ENCODE results near the gene COX7B.
"Not testable (repeated sequence)": the region's sequence is repeated elsewhere in the genome, so short reads cannot be mapped to it uniquely, and the experiment has no call there.

Gene COX7B, protein sequence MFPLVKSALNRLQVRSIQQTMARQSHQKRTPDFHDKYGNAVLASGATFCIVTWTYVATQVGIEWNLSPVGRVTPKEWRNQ

DNA sequence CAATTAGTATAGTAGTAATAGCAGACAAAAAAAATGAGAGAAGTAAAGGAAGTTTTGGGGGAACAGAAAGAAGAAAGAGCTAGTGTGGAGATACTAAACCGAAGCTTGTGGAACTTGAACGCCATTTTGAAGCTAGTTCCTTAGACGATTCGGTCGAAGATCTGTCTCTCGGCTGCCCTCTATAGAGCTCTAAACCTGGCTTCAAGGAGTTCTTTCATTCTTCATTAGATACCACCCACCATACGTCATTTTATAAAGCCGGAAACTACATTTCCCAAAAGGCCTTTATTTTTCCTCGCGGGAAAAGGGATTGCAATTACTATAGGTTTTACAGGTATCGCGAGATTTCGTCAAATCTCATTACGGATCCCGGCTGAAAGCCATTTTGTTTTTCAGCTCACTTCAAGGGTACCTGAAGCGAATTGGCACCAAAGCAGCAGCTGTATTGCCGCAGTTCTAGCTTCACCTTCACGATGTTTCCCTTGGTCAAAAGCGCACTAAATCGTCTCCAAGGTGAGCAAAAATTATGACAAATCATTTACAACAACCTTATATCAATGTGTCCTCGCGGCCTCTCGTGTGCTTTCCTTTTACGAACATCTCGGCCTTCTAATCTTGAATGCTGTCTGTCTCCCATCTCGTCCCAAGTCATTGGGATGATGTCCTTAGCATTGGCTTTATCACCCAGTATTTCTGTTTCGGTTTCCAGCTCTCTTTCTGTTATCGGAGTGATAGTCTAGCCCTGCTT lies at the start of gene COX7B:
COX7B (plus strand) TSS at position 388 of the 748 bp plus-strand sequence; CDS start at position 474, 86 bp downstream.
- peak; percentile 92 for DNase-seq

GRCh38 chrX:77875372-77875771 lies 23.9 kb upstream of the COX7B start:
- no peak for DNase-seq

DNA sequence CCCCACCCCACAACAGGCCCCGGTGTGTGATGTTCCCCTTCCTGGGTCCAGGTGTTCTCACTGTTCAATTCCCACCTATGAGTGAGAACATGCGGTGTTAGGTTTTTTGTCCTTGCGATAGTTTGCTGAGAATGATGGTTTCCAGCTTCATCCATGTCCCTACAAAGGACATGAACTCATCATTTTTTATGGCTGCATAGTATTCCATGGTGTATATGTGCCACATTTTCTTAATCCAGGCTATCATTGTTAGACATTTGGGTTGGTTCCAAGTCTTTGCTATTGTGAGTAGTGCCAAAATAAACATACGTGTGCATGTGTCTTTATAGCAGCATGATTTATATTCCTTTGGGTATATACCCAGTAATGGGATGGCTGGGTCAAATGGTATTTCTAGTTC lies 17.9 kb upstream of the COX7B start:
- not testable (repeated sequence) for DNase-seq

GRCh38 chrX:77892887-77893286 lies 6.4 kb upstream of the COX7B start:
- no peak for DNase-seq

GRCh38 chrX:77893713-77894112 lies 5.6 kb upstream of the COX7B start:
- DNase-seq: no peak

DNA sequence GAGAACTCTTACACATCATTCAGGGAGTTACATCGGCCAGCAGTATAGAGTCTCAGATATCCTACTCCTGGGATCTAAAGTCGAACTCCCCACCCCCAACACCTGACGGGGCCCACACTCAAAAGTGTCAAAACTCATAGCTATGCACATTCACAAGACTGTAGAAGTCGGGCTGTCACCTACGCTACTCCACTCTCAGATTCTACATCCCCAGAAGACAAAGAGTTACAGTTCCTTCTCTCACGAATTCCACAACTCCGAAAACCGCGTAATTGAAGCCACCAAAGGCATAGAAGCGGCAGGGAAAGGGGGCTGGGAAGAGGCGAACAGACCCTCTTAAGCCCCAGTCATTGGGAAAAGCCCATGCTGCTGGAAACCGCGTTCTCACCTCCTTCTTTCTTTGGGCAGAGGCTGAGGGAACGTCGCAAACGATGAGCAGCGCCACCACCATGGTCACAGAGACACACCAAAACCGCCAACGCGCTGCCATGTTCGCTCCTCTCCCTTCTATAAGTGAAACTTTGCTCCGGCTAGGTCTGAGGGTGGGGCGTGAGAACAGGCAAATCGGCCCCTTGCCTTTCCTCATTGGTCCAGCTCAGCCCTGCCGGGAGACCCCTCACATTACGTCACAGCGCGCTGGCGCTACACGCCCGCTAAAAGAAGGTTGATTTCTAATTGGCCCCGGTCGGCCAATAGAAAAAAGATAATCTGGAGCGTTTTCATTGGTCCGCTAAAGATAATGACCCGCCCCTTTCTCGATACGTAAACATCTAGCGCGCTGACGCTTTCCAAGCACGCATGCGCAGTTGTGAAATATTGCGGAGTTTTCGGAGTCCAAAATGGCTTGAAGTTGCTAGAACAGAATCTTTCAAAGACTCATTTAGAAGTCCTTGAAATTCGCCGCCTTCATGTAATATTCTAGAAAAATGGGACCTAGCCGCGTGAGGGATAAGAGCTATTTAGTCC lies 4.1 kb upstream of the COX7B start, which contains the start of gene MAGT1:
MAGT1 (minus strand) TSS at position 515 of the 966 bp plus-strand sequence; CDS start at position 490, 25 bp downstream.
- peak; percentile 87 for DNase-seq

DNA sequence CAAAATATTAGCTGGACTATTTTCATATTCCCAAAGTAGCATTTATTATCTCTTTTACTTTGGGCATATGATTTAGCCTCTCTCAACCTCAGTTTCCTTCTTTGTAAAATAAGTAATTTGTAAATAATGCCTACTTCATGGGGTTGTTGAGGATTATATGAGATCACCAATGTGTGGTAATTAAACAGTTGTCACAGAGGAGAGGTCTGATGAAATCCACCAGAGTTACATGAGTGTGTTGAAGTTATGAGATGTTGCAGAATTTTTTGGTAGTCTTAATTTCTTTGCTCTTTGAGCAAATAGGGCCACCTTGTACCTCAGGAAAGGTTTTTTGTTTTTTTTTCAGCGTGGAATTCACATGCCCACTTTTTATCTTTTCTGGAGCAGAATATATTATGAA lies 1.4 kb downstream of the COX7B start:
- DNase-seq: no peak

- DNase-seq: no peak
Observed at GRCh38 chrX:77901506-77901905, 2.2 kb downstream of the COX7B start.

DNA sequence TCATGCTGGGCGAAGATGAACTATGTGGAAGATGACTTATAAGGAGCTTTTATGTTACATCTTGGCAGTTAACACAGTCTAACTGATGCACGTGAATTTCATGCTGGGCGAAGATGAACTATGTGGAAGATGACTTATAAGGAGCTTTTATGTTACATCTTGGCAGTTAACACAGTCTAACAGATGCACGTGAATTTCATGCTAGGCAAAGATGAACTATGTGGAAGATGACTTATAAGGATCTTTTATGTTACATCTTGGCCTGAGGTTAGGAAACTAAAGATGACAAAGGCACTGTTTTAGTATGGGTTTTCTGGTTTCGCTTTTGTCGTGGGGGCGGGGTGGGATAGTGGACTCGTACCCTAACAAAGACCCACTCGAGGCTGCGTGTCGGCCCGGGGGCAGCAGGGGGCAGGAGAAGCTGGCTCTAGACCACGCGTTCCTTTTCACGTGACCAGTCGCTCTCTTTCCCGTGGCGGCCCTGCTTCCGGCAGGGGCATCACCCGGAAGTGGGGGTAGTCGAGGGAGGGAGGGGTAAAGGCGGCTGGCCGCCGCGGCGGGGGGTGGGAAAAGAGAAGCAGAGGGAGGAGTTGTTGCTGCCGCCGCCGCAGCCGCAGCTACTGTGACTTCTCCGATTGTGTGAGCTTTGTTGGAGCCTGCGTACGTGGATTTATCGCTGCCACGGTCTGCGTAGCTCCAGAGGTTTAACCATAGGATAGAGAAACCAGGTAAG lies 11.0 kb downstream of the COX7B start, which contains the start of gene ATP7A:
ATP7A (plus strand) TSS at position 586 of the 733 bp plus-strand sequence. CDS start 60,949 bp downstream, outside the sequence.
- peak; percentile 67 for DNase-seq

DNA sequence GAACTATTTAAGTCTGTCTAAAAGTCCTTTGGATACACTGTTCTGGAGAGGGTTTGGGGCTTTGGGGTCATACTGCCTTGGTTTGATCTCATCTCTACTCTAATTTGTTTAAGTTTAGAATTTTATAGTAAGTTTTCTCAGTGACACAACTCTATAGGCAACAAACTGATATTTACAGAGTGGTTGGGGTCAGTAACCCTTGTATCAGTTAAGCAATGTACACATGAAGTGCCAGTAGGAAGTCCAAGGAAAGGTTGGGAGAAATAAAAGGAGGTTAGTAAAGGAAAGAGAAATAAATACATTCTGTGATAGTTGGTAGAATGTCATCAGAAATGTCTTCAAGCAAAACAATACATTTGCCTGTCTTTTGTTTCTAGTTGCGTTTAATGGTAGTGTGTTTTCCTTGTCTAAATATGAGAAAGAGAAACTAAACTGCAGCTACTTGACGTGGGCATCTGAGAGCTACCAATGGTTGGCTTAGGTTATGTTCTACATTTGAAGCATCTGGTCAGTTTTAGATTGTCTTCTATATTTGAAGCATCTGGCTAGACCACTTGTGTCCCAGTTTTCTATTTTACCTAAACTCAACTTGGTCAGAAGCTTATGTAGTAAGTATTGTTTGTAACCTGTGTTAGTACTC lies 18.1 kb downstream of the COX7B start:
- no peak for DNase-seq

DNA sequence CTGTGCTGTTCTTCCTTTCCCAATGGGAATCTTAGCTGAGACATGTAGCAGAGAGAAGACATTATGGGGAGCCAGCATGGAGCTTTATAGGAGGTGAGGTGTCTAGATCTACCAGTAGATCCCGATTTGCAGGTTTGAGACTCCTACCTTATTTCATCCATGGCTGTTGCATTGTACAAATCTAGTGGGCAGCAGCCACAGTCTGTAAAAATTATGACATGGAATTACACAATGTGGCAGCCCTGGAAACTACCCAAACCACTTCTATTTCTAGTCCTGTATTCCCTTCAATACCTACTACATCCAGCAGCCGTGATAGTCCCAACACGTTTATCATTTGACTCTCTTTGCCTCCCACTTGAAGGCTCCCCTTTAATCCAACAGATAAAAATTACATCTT lies 19.3 kb downstream of the COX7B start:
- DNase-seq: peak; percentile 36

- not testable (repeated sequence) for DNase-seq
Observed at GRCh38 chrX:77919370-77919769, 20.1 kb downstream of the COX7B start.

DNA sequence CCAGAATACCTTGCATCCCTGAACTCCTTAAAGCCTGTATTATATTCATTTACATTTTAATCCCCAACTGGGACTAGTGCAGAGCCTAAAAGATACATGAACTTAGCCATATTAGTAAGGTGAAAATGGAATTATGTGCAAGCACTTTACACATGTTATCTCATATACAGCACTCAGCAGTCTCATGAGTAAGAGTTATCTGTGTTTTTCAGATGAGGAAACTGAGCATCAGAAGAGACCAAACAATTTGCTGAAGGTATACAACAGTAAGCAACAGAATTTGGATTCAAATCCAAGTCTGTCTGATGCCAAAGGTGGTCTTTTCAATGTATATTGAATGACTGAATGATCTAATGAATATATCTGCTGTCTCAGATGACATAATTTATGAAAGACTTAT lies 23.5 kb downstream of the COX7B start:
- no peak for DNase-seq

DNA sequence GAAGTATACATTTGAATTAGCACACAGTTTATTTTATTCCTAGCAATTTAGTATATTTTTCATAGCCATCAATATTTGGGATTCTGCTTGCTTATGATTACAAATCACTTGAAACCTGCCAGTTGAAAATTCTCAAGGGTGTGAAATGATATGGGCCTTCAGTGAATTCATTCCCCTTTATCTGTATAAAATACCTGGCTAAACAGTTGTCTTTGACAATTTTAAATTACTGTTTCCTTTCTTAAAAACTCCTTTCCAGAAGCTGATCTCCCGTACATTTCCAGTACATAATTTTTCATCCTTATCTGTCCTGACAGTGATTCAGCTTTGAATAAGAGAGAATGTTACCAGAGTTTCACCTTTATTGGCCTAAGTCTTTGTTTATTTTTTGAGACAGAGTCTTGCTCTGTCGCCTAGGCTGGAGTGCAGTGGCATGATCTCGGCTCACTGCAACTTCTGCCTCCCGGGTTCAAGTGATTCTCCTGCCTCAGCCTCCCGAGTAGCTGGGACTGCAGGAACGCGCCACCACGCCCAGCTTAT lies 25.1 kb downstream of the COX7B start:
- no peak for DNase-seq

GRCh38 chrX:77925764-77926163 lies 26.5 kb downstream of the COX7B start:
- DNase-seq: no peak

DNA sequence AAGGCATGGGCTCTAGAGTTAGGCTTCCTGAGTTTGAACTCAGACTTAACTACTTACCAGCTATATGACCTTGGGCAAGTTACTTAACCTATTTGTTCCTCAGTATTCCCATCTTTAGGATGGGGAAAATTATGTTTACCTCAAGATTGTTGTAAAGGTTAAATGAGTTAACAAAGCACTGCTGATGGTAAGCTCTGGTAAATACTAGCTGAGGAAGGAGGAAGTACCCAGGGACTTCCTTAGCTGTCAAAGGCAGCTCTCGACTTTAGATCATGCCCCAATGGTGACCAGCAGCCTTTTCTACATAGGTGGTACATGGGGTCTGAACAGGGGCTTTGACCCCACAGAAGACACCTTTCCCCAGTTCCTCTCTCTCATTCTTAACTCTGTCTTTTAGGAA lies 31.3 kb downstream of the COX7B start:
- no peak for DNase-seq

- no peak for DNase-seq
Observed at GRCh38 chrX:77935886-77936285, 36.6 kb downstream of the COX7B start.

DNA sequence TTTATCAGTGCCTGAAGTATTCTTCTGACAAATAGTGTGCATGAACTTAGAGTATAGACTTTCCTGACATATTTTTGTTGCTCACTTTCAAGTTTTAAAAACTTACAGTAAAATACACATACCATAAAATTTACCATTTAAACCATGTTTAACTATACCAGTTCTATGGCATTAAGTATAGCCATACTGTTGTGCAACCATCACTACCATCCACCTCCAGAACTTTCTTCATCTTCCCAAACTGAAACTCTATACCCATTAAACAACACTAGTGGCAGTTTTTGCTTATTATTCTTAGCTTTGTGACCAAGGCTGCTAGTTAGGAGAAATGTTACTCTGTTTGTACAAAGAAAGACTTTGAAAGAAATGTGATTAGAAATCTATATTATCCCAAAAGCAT lies 37.0 kb downstream of the COX7B start:
- DNase-seq: no peak

DNA sequence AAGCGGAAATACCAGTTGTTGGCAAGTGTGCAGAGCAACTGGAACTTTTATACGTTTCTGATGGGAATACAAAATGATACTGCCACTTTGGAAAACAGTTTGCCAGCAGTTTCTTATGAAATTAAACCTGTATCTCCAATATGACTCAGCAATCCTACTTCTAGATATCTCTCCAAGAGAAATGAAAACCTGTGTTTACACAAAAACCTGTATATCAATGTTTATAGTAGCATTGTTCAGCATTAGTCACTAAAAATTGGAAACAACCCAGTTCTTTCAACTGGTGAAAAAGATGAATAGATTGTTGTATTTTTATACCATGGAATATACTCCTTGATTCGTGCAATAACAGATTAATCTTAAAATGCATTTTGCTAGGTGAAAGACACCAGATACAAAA lies 38.0 kb downstream of the COX7B start:
- no peak for DNase-seq

DNA sequence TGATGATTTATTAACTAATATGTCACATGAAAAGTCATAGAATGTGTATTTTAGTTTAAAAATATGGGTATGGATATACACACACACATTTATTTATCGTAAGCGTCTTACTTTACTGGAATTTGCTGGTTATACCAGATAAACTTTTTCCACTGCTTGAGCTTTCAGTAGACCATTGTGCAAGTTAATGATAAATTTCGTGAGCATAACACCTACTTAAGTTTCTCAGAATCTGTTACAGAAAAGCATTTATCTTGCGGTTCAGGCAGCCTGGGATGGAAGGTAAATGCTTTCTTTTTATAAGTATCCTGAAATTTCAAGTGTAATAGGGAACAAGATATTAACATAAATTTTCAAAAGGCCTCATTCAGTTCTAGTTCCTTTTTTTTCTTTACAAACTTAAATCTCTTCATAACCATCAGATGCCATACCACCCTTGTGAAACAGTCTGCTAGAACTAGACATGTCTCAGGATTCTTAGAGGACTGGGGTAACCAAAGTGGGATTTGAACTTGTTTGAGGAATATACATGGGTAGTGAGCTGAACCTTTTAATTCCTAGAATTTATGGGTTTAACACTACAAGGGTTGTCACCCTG lies 38.9 kb downstream of the COX7B start:
- no peak for DNase-seq

GRCh38 chrX:77945031-77945430 lies 45.8 kb downstream of the COX7B start:
- DNase-seq: not testable (repeated sequence)

Data from GF-D8 (cell line).